WERI-Rb-1 (cell line): ENCODE measurements around the gene LMO7.
"Not testable (repeated sequence)": the region's sequence is repeated elsewhere in the genome, so short reads cannot be mapped to it uniquely, and the experiment has no call there.

Experiments used
- DNase-seq: peaks from one replicate; pipeline ENCODE4 v3.0.0-alpha.2; 2020
- H3K27ac ChIP-seq: fragments of 250-450 bp; sonication (Bioruptor Pico); 2 replicates; pipeline ENCODE4 v1.5.1; 2020; ENCODE audit warnings: mild to moderate bottlenecking, moderate library complexity
- H3K27me3 ChIP-seq: fragments of 250-450 bp; sonication (Bioruptor Pico); 2 replicates; pipeline ENCODE4 v1.5.1; 2021; ENCODE audit warnings: mild to moderate bottlenecking, low read depth, moderate library complexity; ENCODE audit not compliant: insufficient read depth, severe bottlenecking
- H3K36me3 ChIP-seq: fragments of 250-450 bp; sonication (Bioruptor Pico); 2 replicates; pipeline ENCODE4 v1.5.1; 2020; ENCODE audit warnings: mild to moderate bottlenecking, moderate library complexity
- H3K4me3 ChIP-seq: 2 replicates; pipeline ENCODE4 v1.5.1; 2011; ENCODE audit warnings: low read depth, mild to moderate bottlenecking, control low read depth, low read length
- H3K9me3 ChIP-seq: fragments of 250-450 bp; sonication (Bioruptor Pico); 2 replicates; pipeline ENCODE4 v1.5.1; 2021; ENCODE audit warnings: mild to moderate bottlenecking, moderate library complexity; ENCODE audit not compliant: severe bottlenecking
- CTCF ChIP-seq: IDR thresholded peaks from 2 replicates; pipeline ENCODE4 v1.5.1; 2011; ENCODE audit warnings: low read depth, mild to moderate bottlenecking, control low read depth, inconsistent platforms, low read length

Gene LMO7

GRCh38 chr13:75739244-75739868 lies 103.2 kb downstream of the LMO7 start:
- Histone ChIP-seq H3K27me3 (no peaks in the 10 kb centered on the region), H3K4me3 (no peak overlapping the region), H3K27ac (no peak overlapping the region), H3K36me3 (no peaks in the 10 kb centered on the region), H3K9me3 (no peaks in the 10 kb centered on the region)
- TF ChIP-seq CTCF = no peak
- DNase-seq = no peak

GRCh38 chr13:75740031-75740430 lies 103.9 kb downstream of the LMO7 start:
- no peak overlapping the region for H3K27ac ChIP-seq
- H3K4me3 ChIP-seq = no peak overlapping the region
- no peaks in the 10 kb centered on the region for H3K9me3 ChIP-seq
- no peaks in the 10 kb centered on the region for H3K27me3 ChIP-seq
- H3K36me3 ChIP-seq = no peaks in the 10 kb centered on the region
- no peak for TF ChIP-seq CTCF
- DNase-seq = no peak

GRCh38 chr13:75743072-75743471 lies 106.9 kb downstream of the LMO7 start:
- DNase-seq, H3K36me3 ChIP-seq, H3K4me3 ChIP-seq, H3K9me3 ChIP-seq, H3K27me3 ChIP-seq, H3K27ac ChIP-seq: not testable (repeated sequence)

- TF ChIP-seq CTCF = no peak
- no peaks in the 10 kb centered on the region for H3K9me3 ChIP-seq
- no peak overlapping the region for H3K4me3 ChIP-seq
- no peaks in the 10 kb centered on the region for H3K36me3 ChIP-seq
- H3K27ac ChIP-seq = no peak overlapping the region
- no peak for DNase-seq
- H3K27me3 ChIP-seq = no peaks in the 10 kb centered on the region
Measured at GRCh38 chr13:75744127-75744526, 108.0 kb downstream of the LMO7 start.

- H3K4me3 ChIP-seq = no peak overlapping the region
Measured at GRCh38 chr13:75745387-75745786, 109.3 kb downstream of the LMO7 start.

GRCh38 chr13:75748874-75749273 lies 112.7 kb downstream of the LMO7 start:
- Histone ChIP-seq H3K27me3 (no peaks in the 10 kb centered on the region), H3K36me3 (no peaks in the 10 kb centered on the region), H3K27ac (no peak overlapping the region), H3K9me3 (no peaks in the 10 kb centered on the region), H3K4me3 (no peak overlapping the region)
- DNase-seq = no peak
- no peak for TF ChIP-seq CTCF

More at GRCh38 chr13:75745387-75745786, 109.3 kb downstream of the LMO7 start:
- no peaks in the 10 kb centered on the region for H3K27me3 ChIP-seq
- DNase-seq = no peak
- no peak for TF ChIP-seq CTCF
- H3K27ac ChIP-seq = no peak overlapping the region
- no peaks in the 10 kb centered on the region for H3K36me3 ChIP-seq
- no peaks in the 10 kb centered on the region for H3K9me3 ChIP-seq
